Measurements from ENCODE around the gene HDAC4.

Gene HDAC4

DNA sequence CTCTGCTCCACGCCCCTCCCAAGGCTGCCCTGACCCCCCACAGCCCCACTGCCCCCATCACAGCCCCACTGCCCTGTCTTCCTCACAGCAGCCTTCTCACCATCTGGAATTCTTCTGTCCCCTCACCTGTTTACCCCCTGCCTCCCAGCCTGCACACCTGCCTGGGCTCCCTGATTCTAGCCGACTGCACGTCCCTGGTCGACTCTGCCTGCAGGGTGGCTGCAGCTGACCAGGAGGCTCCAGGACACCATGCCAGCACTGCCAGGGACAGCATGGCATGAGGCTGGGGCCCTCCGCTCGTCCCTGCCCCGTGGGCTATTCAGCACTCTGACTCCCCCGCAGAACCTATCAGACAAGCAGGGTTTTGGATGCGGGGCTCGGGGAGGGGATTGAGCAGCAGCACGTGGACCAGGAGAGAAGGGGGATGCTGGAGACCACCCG is 254.1 kb downstream of the HDAC4 start:
- no peak for DNase-seq

DNA sequence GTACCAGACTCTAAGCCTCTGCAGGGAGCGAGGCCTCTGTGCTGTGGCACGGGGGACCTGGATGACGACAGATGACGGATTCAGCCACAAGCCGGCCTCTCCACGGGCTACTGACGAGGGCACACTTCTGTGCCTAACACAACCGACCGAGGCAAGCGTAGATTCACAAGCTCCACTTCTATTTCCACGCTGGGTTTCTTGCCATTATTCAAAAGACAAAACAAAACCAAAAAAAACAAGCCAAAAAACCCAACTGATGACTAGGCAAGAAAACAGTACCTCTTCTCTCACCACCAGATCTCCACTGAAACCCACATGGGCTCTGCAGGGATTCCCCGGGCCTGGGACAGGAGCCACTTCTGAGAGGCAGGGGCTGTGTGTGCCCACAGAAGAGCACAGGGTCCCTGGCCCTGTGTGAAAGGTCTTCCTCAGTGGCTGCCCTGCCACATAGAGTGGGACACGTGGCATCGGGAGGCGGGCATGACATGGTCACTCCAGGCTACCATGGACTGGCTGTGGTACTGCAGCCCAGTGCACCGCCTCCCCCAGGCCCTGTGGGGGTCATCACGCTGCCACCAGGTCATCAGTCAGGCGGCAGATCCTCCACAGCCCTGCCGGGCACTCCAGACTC is 254.7 kb downstream of the HDAC4 start:
- no peak for DNase-seq

DNA sequence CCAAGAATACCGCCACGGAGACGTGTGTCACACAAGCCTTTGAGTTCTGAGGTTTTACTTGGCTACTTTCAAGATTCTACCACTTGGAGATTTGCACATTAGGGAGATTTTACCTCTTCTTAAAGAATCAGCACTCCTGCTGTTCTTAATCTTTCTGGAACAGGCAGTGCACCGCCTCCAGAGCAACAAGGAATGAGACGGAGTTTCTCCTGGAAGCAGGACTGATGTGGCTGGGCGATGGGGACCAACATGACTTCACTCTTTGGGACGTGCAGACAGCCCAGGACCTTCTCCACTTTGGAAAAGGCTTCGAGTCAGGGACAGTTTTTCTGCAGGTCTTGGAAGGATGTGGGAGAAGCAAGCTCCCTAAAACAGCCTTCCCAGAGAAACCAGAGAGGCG is 255.2 kb downstream of the HDAC4 start:
- no peak for DNase-seq

DNA sequence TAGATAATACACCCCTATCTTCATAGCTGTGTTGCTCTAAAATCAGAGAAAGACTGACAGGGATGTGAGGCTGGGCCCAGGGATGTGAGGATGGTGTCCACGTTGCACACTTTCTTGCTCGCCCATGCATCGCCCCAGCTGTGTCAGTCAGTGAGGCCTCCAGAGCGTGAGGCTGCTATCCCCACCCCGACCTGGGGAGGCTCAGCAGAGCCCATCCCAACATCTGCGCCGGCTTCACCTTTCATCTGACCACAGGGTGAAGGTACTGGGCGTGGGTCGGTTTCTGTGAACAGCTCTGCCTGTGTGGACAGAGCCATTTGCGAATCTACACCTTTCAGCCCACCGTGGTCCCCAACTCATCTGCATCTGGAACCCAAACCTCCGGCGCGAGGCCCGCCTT is 255.7 kb downstream of the HDAC4 start:
- no peak for DNase-seq

DNA sequence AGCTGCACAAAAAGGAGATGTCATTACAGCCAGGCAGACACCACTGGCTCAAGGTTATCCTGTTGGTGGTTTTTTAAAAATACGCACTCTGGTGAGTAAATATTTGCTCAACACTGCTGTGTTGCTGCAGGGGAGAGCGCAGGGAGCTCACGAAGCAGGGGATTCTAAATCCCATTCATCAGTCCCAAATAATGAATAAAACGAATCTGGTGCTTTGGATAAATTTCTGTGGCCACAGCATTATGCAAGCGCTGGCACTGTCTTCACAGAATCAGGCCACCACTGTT is 256.2 kb downstream of the HDAC4 start:
- DNase-seq, result no peak

DNA sequence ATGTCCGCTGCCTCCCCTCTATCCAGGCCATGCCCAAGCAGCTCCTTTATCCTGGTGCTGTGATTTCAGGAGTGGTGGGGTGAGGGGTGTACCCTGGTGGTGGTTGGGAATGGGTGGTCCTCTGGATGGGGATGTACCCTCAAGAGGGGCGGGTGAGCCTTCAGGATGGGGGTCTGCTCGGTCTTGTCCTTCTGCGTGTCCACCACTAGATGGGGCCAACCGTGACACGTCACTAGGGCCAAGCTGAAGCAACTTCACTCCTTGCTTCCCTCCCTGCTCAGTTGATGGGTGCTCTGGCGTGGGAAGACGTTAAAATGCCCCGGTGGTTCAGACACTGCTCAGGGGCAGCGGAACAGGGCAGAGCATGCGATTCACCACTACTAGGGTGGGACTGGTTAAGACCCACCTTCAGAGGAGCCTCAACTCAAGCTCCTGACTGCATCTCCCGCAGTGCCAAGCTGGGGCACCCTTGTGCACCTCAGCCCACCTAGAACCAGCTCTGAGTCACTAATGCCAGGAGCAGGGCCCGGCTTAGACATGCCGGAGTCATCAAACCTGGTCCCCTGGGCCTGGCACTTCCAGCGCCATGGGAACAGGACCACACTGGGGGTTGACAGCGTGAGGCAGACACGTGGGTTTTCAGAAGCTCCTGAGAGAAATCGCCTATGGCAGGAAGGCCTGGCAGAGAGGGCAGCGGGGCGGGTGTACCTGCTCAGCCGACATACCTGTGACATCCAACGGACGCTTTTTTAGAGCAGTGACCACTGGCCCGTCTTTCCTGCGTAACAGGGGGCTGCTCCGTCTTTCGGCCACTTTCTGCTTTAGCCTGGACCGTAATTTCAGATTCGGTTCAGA is 256.7 kb downstream of the HDAC4 start:
- DNase-seq, result no peak

DNA sequence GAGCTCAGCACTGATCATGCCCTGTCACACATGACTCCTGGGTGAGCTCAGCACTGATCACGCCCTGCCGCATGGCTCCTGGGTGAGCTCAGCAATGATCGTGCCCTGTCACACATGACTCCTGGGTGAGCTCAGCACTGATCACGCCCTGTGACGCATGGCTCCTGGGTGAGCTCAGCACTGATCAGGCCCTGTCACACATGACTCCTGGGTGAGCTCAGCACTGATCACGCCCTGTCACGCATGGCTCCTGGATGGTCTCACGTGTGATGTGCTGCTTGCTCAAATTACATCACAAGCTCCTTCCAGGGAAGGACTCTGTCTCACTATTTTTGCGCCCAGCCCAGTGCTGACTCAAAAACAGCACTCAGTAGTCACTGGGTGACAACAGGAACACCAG is 258.0 kb downstream of the HDAC4 start:
- DNase-seq, result no peak

DNA sequence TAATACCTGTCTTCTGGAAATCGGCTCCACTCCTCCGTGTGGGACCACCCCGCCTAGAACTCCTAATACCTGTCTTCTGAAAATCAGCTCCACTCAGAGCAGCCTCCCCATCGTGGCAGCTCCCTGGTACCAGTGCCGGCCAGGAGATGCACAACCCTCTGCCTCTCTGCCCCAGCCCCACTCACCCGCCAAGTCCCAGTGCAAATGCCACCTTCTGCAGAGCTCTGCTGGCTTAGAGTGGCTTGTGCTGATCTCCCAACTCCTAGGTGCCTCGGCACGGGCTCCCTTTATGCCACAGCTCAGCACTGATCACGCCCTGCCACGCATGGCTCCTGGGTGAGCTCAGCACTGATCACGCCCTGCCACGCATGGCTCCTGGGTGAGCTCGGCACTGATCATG is 258.5 kb downstream of the HDAC4 start:
- DNase-seq, result no peak

DNA sequence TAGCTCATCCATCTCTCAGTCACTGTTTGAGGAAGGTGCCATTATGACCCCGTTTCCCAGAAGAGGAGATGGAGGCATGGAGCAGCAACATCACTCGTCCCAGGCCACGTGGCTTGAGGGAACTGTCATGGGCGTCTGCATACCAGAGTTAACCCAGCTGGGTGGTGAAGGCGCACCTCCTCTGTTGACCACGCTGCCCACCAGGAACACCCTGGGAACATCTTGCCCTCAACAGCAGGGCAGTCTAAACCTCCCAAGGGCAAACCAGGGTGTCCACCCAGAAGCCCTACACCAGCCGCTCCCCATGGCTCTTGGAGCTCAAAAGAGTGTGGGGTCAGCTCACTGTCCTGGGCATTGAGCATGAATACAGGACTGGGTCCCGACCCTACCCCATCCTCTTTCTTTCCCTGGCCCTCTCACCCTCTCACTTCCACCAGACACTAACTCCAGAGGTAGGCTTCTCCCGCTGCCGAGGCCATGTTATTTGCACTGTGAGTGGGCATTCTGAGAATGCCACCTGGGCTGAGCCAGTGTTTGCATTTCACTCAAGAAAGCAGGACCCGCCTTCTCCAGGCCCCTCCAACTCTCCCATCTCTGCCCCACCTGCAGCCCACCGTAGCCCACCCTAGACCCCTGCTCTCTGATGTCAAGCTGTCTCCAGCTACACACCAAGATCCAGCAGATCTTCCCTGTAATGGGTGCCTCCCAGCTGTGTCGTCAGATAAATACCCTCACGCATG is 259.6 kb downstream of the HDAC4 start:
- no peak for DNase-seq

DNA sequence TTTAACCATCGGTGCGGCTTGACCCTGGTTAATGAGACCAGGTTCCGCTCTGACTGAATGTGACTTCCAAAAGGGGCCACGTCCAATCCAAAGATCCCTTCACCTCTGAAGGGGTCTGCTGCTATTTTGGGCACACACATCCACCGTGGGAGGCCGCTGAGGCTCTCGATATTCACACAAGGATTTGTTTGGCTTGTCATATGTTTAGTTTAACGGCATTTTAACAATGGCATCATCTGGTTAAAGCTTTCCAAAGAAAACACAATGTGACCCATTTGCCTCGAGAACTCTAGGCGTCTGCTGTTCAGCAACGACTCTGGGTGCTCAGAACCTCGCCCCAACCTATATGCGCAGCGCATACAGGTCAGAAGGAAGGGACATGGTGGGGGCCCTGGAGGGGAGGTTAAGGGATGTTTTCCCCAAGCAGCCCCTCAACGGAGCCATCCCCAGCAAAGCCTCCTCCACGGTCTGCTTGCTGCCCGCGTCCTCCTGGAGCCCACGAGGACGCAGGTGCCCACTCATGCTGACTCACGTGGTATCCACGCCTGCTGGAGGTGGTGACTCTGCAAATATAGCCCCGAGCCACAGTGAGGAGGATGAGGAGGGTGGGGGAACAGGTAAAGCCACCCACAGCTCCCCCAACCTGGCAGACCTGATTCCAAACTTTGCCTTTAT is 260.3 kb downstream of the HDAC4 start:
- no peak for DNase-seq

DNA sequence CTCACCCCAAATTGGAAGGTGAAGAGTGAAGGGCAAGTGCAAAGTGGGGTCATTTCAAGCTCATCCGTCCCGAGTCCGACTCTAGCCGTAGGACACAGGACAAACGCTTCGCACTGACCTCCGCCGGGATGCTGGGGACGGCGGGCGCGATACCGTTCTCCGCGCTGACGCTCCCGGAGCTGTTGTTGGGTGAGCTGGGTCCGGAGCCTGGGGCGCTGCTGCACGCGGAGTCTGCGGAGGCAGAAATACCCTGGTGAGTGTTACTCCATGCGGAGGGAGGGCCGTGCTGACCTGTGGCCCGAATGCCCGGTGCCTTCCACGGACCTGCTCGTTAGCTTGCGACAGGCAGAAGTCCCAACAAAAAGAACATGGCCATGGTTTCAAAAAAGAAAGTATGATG is 261.3 kb downstream of the HDAC4 start:
- DNase-seq, result no peak

DNA sequence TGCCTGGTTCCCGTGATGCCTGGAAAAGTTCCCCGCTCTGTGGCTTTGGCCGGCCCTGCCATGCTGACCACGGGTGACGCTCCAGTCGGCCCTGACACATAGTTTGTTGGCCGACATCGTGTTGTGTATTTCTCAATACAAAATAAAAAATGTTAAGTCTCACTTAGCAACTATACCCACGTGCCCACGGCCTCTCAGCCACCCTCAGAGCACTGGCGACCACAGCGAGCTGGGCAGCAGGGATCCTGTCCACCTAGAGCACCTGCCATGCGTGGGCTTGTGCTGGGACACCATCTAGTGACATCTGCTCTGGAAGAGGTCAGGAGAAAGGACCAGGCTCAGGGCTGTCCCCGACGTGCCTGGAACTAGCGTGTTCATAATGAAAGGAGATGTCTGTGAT is 261.7 kb downstream of the HDAC4 start:
- no peak for DNase-seq

DNA sequence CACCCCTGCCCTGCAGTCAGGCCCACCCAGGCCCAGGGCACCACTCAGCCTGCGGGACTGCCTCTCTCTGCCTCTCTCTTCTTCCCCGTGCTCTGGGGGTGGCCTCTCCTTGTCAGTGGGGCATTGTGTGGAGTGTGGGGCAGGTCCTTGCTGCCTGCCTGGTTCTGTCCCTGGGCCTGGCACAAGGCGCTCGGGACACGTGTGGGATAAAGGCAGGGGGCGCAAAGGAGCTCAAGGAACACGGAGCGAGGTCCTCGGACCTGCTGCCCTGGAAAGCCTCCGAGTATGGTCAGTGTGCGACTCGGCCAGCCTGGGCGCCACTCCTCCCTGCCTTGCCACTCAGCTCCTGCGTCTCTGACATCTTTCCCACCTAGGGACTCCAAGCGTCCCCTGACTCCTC is 262.2 kb downstream of the HDAC4 start:
- DNase-seq, result no peak

DNA sequence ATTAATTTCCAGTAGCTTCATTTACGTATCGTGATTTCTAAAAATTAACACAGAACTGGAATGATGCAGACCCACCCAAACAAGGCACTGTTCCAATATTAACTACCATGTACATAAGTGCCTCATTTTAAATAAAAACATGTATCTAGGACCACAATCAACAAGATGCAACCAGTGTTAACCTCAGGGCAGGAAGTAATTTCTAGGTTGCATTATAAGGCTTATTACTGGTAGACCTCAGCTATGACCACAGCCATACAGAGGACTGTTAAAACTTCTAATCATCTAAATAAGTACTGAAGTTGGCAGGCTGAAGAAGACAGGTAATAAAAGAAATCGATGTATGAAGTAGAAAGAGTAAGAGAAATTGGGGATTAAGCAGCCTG is 262.9 kb downstream of the HDAC4 start:
- DNase-seq, result no peak

DNA sequence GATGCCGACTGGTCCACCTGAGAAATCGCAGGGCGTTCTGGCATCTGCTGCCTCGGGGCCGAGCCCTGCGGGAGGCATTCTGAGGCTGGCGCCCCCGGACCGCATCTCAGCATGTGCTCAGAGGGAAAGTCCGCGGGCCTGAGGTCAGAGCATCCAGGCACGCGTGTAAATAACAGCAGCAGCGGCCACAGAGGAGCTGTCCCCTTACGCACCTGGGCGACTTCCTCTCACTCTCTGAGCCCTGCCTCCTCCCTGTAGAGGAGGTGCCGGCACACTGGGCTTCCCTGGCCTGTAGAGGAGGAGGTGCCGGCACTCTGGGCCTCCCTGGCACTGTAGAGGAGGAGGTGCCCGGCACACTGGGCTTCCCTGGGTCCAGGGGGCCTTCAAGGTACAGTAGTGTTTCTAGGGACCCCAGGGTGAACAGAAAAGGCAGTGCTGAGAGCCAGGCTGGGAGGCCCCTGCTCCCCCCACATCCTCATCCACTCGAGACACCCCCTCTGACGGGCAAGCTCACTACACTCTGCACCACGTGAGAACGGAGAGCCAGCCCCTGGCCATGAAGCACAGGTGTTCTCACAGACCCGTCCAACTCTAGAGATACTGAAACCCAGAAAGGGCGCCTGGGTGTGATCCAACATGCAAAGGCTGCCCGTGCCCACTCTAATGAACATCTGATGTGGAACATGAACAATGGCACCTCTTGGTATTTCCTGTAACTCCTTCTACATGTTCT is 263.5 kb downstream of the HDAC4 start:
- no peak for DNase-seq

DNA sequence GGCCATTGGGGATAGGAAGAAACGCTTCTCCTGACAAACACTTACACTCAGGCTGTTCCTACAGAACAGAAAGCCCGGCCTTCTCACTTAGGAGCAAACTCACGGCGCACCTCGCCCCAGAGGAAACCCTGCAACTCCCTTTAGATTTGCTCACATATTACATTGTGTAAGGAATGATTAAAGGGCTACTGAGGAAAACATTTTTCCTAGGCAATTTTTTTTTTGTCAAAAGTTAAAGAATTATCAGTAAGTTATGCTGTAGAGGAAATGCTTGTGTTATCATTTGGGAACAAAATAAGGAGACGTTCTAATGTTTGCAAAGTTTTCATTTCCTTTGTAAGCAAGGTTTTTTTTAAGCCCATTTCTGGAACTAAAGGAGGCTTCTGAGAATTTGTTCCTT is 264.1 kb downstream of the HDAC4 start:
- DNase-seq, result no peak

DNA sequence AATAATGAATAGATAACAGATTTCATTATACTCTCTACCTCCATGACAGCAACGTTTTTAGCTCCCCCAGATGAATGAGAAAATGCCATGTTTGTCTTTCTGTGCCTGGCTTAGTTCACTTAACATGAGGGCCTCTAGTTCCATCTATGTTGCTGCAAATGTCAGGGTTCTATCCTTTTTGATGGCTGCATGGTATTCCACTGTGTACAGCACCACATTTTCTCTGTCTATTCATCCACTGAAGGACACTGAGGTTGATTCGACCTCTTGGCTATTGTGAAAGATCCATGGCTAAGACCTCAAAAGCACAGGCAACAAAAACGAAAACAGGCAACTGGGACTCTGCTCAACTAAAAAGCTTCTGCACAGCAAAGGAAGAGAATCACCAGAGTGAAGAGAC is 264.6 kb downstream of the HDAC4 start:
- DNase-seq, result no peak

DNA sequence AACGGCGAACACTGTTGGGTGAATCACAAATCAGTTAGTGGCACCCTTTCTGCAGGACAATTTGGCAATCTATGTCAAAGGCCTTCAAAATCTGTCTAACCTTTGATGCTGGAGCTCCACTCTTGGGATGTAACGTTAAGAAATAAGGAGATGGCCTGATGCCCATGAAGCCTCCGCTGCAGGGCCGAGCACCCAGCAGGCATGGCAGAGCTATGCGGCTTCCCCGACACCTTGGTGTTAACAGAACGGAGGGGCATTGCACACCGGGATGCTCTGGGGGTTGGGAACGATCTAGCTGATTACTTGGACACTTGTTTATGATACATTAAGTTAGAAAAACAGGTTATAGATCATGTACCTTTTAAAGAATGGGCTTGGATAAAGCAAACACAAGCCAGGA is 265.3 kb downstream of the HDAC4 start:
- DNase-seq, result no peak

DNA sequence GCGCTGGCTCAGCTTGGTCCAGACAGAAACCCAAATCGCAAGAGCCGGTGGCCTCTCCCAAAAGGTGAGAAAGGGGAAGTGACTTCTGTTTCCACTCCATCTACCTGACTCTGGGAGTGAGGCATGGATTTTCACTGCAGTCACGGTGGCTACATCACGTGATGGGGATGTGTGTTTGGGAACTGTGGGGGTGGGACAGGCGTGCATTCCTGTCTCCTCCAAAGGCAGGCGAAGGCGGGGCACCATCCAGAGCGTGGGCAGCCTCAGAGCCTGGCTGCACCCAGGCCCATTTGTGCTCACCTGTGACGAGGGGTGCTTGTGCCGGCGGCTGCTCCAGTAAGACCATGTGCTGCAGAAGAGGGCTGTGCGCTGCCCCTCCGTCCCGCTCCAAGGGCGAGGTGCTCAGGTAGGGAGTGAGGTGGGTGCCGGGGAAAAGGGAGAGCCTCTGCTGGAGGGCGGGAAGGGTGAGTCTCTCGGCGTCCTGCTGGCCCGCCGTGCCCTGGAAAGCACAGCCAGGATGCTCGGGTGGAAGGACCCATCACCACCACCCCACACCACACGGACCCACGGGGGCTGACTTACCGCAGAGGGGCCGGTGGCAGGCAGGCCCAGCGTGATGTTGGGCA is 266.8 kb downstream of the HDAC4 start:
- no peak for DNase-seq

DNA sequence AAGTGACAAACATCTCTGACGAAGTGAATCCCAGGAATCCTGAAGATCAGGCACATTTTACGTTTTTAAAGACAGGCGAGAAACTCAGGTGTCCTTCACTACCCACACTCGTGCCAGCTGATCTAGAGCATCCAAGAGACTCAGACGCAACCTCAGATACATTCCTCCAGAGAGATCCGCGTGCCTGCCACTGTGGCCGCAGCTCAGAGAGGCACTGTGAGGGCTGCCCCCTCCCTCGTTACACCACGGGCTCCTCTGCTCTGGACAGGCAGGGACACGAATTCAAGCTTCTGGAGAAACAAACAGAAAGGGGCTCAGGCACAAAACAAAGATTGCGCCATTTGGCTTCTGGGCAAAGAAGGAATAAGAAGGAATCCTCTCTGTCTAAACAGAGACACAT is 268.0 kb downstream of the HDAC4 start:
- DNase-seq, result no peak

DNA sequence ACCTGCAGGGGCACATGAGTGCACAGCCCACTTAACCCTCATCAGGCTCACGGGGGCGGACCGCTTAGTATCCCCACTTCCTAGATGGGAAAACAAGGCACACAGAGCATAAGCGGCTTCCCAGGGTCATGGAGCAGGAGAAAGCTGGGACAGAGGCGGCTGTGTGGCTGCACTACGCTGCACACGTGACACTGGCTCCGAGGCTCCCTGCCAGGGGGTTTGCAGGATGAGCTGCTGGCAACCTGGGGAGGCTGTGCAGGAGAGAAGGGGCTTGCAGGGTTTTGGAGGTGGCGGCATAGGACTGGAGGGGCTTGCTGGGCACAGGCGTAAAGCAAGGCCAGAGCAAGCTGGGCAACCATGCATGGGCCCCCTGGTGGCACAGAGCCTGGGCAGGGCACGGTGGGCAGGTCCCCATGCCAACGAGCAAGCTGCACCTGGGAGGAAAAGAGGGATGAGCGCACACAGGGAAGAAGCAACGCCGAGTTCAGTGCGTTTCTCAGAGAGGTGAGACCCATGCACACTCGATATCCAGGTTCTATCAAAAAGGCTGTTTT is 268.6 kb downstream of the HDAC4 start:
- DNase-seq, result no peak

DNA sequence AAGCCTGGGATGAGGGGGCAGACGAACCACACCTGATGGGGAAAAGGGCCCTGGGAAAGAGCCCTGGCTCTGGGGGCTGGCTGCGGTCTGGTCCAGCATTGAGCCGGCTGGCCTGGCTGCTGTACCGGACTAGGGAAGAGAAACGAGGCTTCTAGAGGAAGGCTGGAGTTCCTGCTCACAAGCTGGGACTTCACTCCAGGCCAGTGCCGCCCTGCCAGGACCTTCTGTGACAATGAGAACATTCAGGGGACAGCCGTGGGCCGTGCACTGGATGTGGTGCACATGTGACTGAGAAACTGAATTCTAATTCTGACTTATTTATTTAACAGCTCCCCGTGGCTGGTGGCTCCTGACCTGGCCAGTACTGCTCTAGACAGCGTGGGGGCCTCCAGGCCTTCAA is 269.3 kb downstream of the HDAC4 start:
- DNase-seq, result no peak

Measured in amniotic stem cell (primary cell).